ENCODE measurements around the gene FRAS1.

The FRAS1 gene

DNA sequence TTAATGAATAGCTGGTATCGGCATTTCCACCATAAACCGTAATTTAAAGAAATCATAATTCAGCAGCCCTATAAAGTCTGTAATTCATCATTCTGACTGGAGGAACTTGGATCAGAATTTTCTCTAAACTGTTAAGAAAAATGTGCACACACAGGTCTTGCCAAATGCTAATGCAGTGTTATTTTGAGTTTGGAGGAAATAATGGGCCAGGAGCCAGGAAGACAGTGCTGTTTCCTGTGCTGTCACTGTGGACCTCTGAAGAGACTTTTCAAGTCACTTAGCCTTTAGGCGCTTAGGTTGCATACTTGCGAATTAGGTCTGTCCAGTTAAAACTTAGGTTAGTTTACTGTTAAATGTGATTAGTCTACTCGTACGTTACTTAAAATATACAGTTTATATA is 357.0 kb downstream of the FRAS1 start:
- no peak overlapping the region for H3K4me3 ChIP-seq (ENCODE audit: low read length)
- H3K36me3 ChIP-seq (ENCODE audit: control insufficient read depth, insufficient read depth, low read length, severe bottlenecking), result peaks cover 1% of the 10 kb centered on the region
- no peak overlapping the region for H3K9ac ChIP-seq (ENCODE audit: low read length)
- H3K9me3 ChIP-seq (ENCODE audit: control insufficient read depth, low read length), result no peaks in the 10 kb centered on the region
- no peaks in the 10 kb centered on the region for H3K27me3 ChIP-seq (replicated peaks; ENCODE audit: control insufficient read depth, insufficient read depth, low read length)
- peaks cover 12% of the 10 kb centered on the region for H3K4me1 ChIP-seq (ENCODE audit: control insufficient read depth, insufficient read depth, low read length)
- peak; percentile 12 for DNase-seq (ENCODE audit: low read depth)

DNA sequence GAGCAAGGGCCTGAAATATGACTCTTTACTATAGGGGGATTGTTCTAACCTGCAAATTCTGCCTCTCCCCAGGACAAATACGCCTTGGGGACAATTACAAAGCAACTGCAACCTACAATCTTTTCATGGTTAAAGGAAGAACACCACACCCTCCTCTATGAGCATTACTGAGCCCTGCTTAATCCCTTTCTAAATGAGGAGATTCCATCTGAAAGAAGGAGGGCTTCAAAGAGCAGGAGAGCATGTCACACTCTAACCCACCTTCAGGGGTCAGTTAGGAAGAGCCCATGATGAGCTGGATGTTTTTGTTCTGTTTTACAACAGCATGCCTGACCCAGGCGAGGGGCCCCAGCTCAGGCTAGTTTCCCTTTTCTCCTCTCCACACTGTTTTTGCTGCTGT is 360.5 kb downstream of the FRAS1 start:
- Histone ChIP-seq H3K36me3 (ENCODE audit: control insufficient read depth, insufficient read depth, low read length, severe bottlenecking) (peaks cover 4% of the 10 kb centered on the region), H3K9me3 (ENCODE audit: control insufficient read depth, low read length) (no peaks in the 10 kb centered on the region), H3K4me1 (ENCODE audit: control insufficient read depth, insufficient read depth, low read length) (peaks cover 8% of the 10 kb centered on the region), H3K4me3 (ENCODE audit: low read length) (no peak overlapping the region), H3K9ac (ENCODE audit: low read length) (no peak overlapping the region), H3K27me3 (replicated peaks; ENCODE audit: control insufficient read depth, insufficient read depth, low read length) (no peaks in the 10 kb centered on the region)
- DNase-seq (ENCODE audit: low read depth), result no peak

DNA sequence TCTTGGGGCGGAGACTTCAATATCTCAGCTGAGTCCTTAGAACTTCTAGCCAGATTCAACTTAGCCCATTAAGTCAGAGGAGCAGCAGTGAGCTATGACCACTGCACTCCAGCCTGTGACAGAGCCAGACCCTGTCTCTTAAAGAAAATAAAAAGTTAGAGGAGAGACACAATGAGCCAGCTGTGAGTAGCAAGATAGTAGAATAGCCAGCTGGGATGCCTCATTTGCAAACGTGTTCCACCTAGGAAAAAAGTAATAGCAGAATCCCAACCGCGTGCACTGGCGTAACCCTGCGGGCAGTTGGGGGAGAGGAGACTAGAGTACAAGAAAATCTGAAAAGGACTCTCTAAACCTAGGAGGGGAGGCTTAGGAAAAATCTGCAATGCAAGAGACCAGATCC is 361.3 kb downstream of the FRAS1 start:
- H3K4me3 ChIP-seq (ENCODE audit: low read length), result no peak overlapping the region
- no peaks in the 10 kb centered on the region for H3K27me3 ChIP-seq (replicated peaks; ENCODE audit: control insufficient read depth, insufficient read depth, low read length)
- no peak for DNase-seq (ENCODE audit: low read depth)
- H3K4me1 ChIP-seq (ENCODE audit: control insufficient read depth, insufficient read depth, low read length), result peaks cover 8% of the 10 kb centered on the region
- H3K36me3 ChIP-seq (ENCODE audit: control insufficient read depth, insufficient read depth, low read length, severe bottlenecking), result peaks cover 4% of the 10 kb centered on the region
- no peaks in the 10 kb centered on the region for H3K9me3 ChIP-seq (ENCODE audit: control insufficient read depth, low read length)
- no peak overlapping the region for H3K9ac ChIP-seq (ENCODE audit: low read length)

DNA sequence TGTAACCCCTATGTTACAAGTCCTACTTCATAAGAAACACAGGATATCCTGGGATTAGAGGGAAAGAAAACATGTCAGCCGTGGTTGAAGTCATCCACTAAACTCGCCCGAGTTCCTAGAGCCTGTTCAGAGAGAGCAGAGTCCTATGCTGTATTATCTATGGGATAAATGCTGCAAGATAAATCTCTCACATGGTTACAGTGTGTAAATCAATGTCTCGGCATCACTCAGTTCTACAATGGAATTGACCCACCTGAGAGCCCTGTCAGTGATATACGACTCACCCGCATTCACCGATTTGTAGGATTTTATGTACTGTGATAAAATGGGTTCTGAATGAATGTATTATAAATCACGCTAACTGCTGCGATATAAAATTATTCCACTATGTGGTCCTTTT is 366.7 kb downstream of the FRAS1 start:
- no peaks in the 10 kb centered on the region for H3K4me1 ChIP-seq (ENCODE audit: control insufficient read depth, insufficient read depth, low read length)
- peaks cover 6% of the 10 kb centered on the region for H3K36me3 ChIP-seq (ENCODE audit: control insufficient read depth, insufficient read depth, low read length, severe bottlenecking)
- H3K9ac ChIP-seq (ENCODE audit: low read length), result no peak overlapping the region
- H3K27me3 ChIP-seq (replicated peaks; ENCODE audit: control insufficient read depth, insufficient read depth, low read length), result no peaks in the 10 kb centered on the region
- H3K4me3 ChIP-seq (ENCODE audit: low read length), result no peak overlapping the region
- no peak for DNase-seq (ENCODE audit: low read depth)
- H3K9me3 ChIP-seq (ENCODE audit: control insufficient read depth, low read length), result no peaks in the 10 kb centered on the region

DNA sequence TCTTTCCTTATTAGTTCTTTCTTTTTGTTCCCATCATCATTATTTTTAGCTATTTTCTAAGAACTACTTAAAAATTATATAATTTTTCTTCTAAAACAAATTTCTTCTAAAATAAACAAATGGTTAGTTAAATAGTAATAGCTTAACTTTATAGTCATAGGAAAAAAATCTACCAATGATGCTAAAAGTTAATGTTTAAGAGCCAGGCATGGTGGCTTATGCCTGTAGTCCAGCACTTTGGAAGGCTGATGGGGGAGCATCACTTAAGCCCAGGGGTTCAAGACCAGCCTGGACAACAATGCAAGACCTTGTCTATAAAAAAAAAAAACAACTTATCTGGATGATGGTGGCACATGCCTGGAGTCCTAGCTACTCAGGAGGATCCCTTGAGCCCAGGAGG is 367.3 kb downstream of the FRAS1 start:
- DNase-seq (ENCODE audit: low read depth), result no peak
- Histone ChIP-seq H3K4me3 (ENCODE audit: low read length) (no peak overlapping the region), H3K4me1 (ENCODE audit: control insufficient read depth, insufficient read depth, low read length) (no peaks in the 10 kb centered on the region), H3K9ac (ENCODE audit: low read length) (no peak overlapping the region), H3K9me3 (ENCODE audit: control insufficient read depth, low read length) (no peaks in the 10 kb centered on the region), H3K36me3 (ENCODE audit: control insufficient read depth, insufficient read depth, low read length, severe bottlenecking) (peaks cover 7% of the 10 kb centered on the region), H3K27me3 (replicated peaks; ENCODE audit: control insufficient read depth, insufficient read depth, low read length) (no peaks in the 10 kb centered on the region)

DNA sequence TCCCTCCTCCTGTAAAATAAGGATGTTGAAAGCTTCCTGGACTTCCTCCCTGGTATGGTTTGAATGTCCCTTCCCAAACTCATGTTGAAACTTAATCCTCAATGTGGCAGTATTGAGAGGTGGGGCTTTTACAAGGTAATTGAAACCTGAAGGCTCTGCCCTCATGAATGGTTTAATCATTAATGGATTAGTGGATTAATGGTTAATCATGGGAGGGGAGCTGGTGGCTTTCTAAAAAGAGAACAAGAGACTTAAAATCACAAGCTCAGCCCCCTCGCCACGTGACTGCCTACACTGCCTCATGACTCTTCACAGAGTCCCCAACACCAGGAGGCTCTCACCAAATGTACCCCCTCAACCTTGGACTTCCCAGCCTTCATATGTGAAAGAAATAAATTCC is 369.8 kb downstream of the FRAS1 start:
- Histone ChIP-seq H3K4me3 (ENCODE audit: low read length) (no peak overlapping the region), H3K9ac (ENCODE audit: low read length) (no peak overlapping the region), H3K9me3 (ENCODE audit: control insufficient read depth, low read length) (no peaks in the 10 kb centered on the region), H3K27me3 (replicated peaks; ENCODE audit: control insufficient read depth, insufficient read depth, low read length) (no peaks in the 10 kb centered on the region), H3K4me1 (ENCODE audit: control insufficient read depth, insufficient read depth, low read length) (no peaks in the 10 kb centered on the region), H3K36me3 (ENCODE audit: control insufficient read depth, insufficient read depth, low read length, severe bottlenecking) (peaks cover 7% of the 10 kb centered on the region)
- no peak for DNase-seq (ENCODE audit: low read depth)

DNA sequence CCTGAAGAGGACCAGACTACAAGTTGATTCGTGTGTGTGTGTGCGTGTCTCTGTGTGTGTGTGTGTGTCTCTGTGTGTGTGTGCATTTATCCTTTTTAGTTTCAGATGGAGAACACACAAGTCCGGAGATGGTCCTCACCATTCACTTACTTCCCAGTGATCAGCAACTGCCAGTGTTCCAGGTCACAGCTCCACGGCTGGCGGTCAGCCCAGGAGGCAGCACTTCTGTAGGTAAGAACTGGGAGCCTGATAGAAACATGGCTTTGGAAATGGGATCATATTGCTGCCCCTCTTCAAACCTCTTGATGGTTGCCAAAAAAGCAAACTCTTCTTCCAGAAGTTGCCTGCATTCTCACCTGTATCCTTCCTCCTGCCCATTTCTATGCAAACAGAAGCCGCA is 371.9 kb downstream of the FRAS1 start:
- no peaks in the 10 kb centered on the region for H3K27me3 ChIP-seq (replicated peaks; ENCODE audit: control insufficient read depth, insufficient read depth, low read length)
- no peak overlapping the region for H3K4me3 ChIP-seq (ENCODE audit: low read length)
- H3K9me3 ChIP-seq (ENCODE audit: control insufficient read depth, low read length), result no peaks in the 10 kb centered on the region
- H3K36me3 ChIP-seq (ENCODE audit: control insufficient read depth, insufficient read depth, low read length, severe bottlenecking), result peaks cover 7% of the 10 kb centered on the region
- no peak overlapping the region for H3K9ac ChIP-seq (ENCODE audit: low read length)
- H3K4me1 ChIP-seq (ENCODE audit: control insufficient read depth, insufficient read depth, low read length), result peaks cover 13% of the 10 kb centered on the region
- no peak for DNase-seq (ENCODE audit: low read depth)

DNA sequence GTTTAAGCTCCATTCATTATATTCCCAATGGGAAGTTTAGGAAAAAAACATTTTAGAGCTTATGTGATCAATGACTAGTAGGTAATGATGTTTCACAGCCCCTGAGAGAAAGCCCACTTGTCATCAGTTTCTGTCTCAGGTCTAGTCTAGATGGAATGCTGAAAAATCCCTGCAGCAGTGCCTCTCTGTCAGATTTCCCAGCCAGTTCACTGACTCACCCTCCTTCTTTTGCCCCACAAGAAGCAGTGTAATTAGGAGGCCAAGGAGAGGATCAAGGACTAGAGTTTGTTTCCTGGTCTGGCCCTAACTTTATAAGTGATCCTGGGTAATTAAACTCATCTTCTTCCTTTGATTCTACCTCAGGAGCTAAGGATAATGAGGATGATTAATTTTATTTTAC is 375.8 kb downstream of the FRAS1 start:
- no peaks in the 10 kb centered on the region for H3K27me3 ChIP-seq (replicated peaks; ENCODE audit: control insufficient read depth, insufficient read depth, low read length)
- DNase-seq (ENCODE audit: low read depth), result peak; percentile 77
- H3K4me3 ChIP-seq (ENCODE audit: low read length), result no peak overlapping the region
- peaks cover 7% of the 10 kb centered on the region for H3K36me3 ChIP-seq (ENCODE audit: control insufficient read depth, insufficient read depth, low read length, severe bottlenecking)
- peaks cover 35% of the 10 kb centered on the region for H3K4me1 ChIP-seq (ENCODE audit: control insufficient read depth, insufficient read depth, low read length)
- H3K9me3 ChIP-seq (ENCODE audit: control insufficient read depth, low read length), result no peaks in the 10 kb centered on the region
- no peak overlapping the region for H3K9ac ChIP-seq (ENCODE audit: low read length)

DNA sequence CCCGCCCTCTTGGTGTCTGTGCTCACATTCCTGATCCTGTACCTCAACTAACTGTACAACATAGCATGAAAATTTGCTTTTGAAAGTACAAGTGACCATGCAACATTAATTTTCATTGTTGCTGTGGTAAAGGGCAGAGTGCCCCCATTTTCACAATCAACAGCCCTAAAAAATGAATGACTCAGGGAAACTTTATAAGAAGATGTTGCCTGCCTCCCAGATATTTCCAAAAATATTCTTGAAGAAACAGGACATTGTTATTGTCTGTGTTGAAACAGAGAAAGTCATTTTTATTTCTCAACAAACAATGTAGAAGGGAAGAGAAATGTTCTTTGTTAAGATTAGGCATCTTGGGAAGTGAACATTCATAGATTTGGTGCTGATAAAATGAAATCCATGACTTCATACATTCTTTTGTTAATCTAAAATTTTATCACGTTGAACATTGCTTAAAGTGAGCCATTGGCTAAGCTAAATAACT is 380.5 kb downstream of the FRAS1 start:
- Histone ChIP-seq H3K9me3 (ENCODE audit: control insufficient read depth, low read length) (no peaks in the 10 kb centered on the region), H3K36me3 (ENCODE audit: control insufficient read depth, insufficient read depth, low read length, severe bottlenecking) (no peaks in the 10 kb centered on the region), H3K4me1 (ENCODE audit: control insufficient read depth, insufficient read depth, low read length) (peaks cover 50% of the 10 kb centered on the region), H3K27me3 (replicated peaks; ENCODE audit: control insufficient read depth, insufficient read depth, low read length) (no peaks in the 10 kb centered on the region), H3K4me3 (ENCODE audit: low read length) (peak overlapping the region; percentile 32), H3K9ac (ENCODE audit: low read length) (peak overlapping the region; percentile 72)
- peak; percentile 54 for DNase-seq (ENCODE audit: low read depth)

DNA sequence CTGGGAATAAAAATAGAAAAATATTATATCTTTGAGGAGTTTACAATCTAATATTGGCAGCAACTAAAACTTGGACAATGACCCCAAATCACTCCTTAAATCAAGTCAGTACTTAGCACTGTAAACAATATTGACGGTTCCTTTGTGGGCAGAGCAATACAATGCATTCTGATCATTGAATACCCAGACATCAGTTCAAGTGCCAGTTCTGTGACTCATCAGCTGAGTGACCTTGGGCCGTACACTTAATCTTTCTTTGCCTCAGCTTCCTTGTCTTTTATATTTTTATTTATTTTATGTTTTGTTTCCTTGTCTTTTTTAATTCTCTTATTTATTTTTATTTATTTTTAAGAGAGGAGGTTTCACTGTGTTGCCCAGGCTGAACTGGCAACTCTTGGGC is 382.2 kb downstream of the FRAS1 start:
- no peak for DNase-seq (ENCODE audit: low read depth)
- H3K27me3 ChIP-seq (replicated peaks; ENCODE audit: control insufficient read depth, insufficient read depth, low read length), result no peaks in the 10 kb centered on the region
- H3K36me3 ChIP-seq (ENCODE audit: control insufficient read depth, insufficient read depth, low read length, severe bottlenecking), result no peaks in the 10 kb centered on the region
- H3K4me1 ChIP-seq (ENCODE audit: control insufficient read depth, insufficient read depth, low read length), result peaks cover 42% of the 10 kb centered on the region
- no peaks in the 10 kb centered on the region for H3K9me3 ChIP-seq (ENCODE audit: control insufficient read depth, low read length)
- H3K9ac ChIP-seq (ENCODE audit: low read length), result no peak overlapping the region
- H3K4me3 ChIP-seq (ENCODE audit: low read length), result peak overlapping the region; percentile 8

DNA sequence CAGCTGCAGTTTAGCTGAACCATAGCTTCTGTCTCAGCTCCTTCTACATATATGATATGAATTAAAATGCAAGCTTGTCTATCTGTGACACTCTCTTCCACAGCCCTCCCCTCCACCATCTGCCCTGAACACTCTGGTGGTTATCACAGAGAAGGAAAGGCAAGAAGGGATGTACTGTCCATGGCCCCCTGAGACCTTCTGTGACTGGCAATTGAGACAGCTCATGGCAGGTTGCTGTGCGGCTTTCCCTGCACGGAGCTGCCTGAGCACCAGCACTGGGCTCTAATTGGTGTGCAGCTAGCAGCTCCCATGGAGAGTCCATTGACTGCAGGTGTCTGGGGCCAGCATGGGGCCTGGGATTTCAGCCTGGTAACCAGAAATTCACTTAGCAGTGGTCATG is 384.6 kb downstream of the FRAS1 start:
- no peaks in the 10 kb centered on the region for H3K27me3 ChIP-seq (replicated peaks; ENCODE audit: control insufficient read depth, insufficient read depth, low read length)
- no peaks in the 10 kb centered on the region for H3K9me3 ChIP-seq (ENCODE audit: control insufficient read depth, low read length)
- H3K36me3 ChIP-seq (ENCODE audit: control insufficient read depth, insufficient read depth, low read length, severe bottlenecking), result no peaks in the 10 kb centered on the region
- no peak overlapping the region for H3K9ac ChIP-seq (ENCODE audit: low read length)
- H3K4me1 ChIP-seq (ENCODE audit: control insufficient read depth, insufficient read depth, low read length), result peaks cover 31% of the 10 kb centered on the region
- DNase-seq (ENCODE audit: low read depth), result no peak
- no peak overlapping the region for H3K4me3 ChIP-seq (ENCODE audit: low read length)

DNA sequence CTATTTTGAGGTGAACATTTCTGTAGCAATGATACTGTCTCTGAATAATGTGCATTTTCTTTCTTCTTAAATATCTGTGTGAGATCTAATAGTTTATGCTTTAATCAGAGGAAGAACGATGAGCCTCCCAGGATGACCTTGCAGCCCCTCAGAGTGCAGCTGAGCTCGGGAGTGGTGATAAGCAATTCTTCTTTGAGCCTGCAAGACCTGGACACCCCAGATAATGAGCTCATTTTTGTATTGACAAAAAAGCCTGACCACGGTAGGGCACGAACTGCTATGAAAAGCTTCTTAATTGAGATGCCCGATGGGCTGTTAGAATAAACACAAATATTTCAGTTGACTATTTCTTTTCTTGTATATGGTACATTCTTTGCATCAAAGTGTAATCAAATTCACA is 389.5 kb downstream of the FRAS1 start:
- Histone ChIP-seq H3K9me3 (ENCODE audit: control insufficient read depth, low read length) (no peaks in the 10 kb centered on the region), H3K27me3 (replicated peaks; ENCODE audit: control insufficient read depth, insufficient read depth, low read length) (no peaks in the 10 kb centered on the region), H3K4me3 (ENCODE audit: low read length) (no peak overlapping the region), H3K4me1 (ENCODE audit: control insufficient read depth, insufficient read depth, low read length) (peaks cover 18% of the 10 kb centered on the region), H3K9ac (ENCODE audit: low read length) (no peak overlapping the region), H3K36me3 (ENCODE audit: control insufficient read depth, insufficient read depth, low read length, severe bottlenecking) (no peaks in the 10 kb centered on the region)
- no peak for DNase-seq (ENCODE audit: low read depth)

All from adipocyte (in vitro differentiated cells).